ENCODE results near the gene TSHZ2.

- TF ChIP-seq CTCF (IDR thresholded peaks at IDR 0.05), result no peak
- TF ChIP-seq POLR2A (IDR thresholded peaks at IDR 0.05), result no peak
These were observed 348.5 kb downstream of the TSHZ2 start for GRCh38 chr20:53320701-53321100.
